ENCODE results near the gene LECT2. TPM values are rescaled to one million over a fixed set of nuclear protein-coding genes. Genes with fewer than 3 reads are reported as not detected.

Gene LECT2
- total RNA-seq, 1 experiment from 2014 or later, result not detected

- Histone ChIP-seq H3K79me2 (ENCODE audit: insufficient read depth, low read length) (no peaks in the 10 kb centered on the region), H3K9me2 (ENCODE audit: insufficient read depth) (no peaks in the 10 kb centered on the region), H3K27me3 (ENCODE audit: insufficient read depth, low read length) (peaks cover 48% of the 10 kb centered on the region; the same call in 1 of the 2 replicates), H3K9ac (ENCODE audit: low read length) (no peak overlapping the region), H4K20me1 (ENCODE audit: insufficient read depth) (no peaks in the 10 kb centered on the region), H3K4me3 (replicated peaks in 1 of 2; ENCODE audit: low read depth in 1 of 2, low read length in 2 of 2) (no peak overlapping the region), H3K36me3 (ENCODE audit: control insufficient read depth in 1 of 2, insufficient read depth in 2 of 2, low read length in 2 of 2) (no peaks in the 10 kb centered on the region), H3K4me2 (ENCODE audit: low read length) (no peak overlapping the region), H3K9me3 (ENCODE audit: control insufficient read depth in 1 of 2, insufficient read depth in 1 of 2, low read depth in 1 of 2, low read length in 2 of 2) (no peaks in the 10 kb centered on the region), H2AFZ (ENCODE audit: low read depth, low read length, poor library complexity, severe bottlenecking) (no peak overlapping the region), H3K4me1 (ENCODE audit: control insufficient read depth in 1 of 2, insufficient read depth in 2 of 2, low read length in 2 of 2) (no peaks in the 10 kb centered on the region), H3K27ac (ENCODE audit: low read depth, low read length) (no peak overlapping the region)
- intact Hi-C loops (cut with micrococcal nuclease), result no loop called here
- POLR2A ChIA-PET, result no interaction called here
- no peak for DNase-seq (ENCODE audit: low read depth, low spot score)
- TF ChIP-seq POLR2A (IDR thresholded peaks at IDR 0.05; ENCODE audit: borderline replicate concordance, extremely low read depth, insufficient read depth, insufficient read length) (no peak), TCF7L2 (IDR thresholded peaks at IDR 0.05; ENCODE audit: borderline replicate concordance, extremely low read depth, insufficient read depth, insufficient read length) (no peak), RAD21 (IDR thresholded peaks at IDR 0.05; ENCODE audit: low read depth) (no peak), ZFX (IDR thresholded peaks at IDR 0.05) (no peak), ZBTB33 (IDR thresholded peaks at IDR 0.05; ENCODE audit: extremely low read depth, insufficient replicate concordance, low read length) (no peak), ELF1 (IDR thresholded peaks at IDR 0.05; ENCODE audit: borderline replicate concordance, low read depth) (no peak), SIN3A (IDR thresholded peaks at IDR 0.05; ENCODE audit: low read depth) (no peak), CBX3 (IDR thresholded peaks at IDR 0.05; ENCODE audit: low read depth) (no peak), SRF (IDR thresholded peaks at IDR 0.05; ENCODE audit: low read depth) (no peak), ZNF274 (IDR thresholded peaks at IDR 0.05; ENCODE audit: low read depth, low read length) (no peak), MAX (IDR thresholded peaks at IDR 0.05) (no peak), SP1 (IDR thresholded peaks at IDR 0.05; ENCODE audit: low read depth) (no peak), ATF3 (IDR thresholded peaks at IDR 0.05) (no peak), POLR2AphosphoS5 (IDR thresholded peaks at IDR 0.05; ENCODE audit: low read depth, low read length) (no peak), REST (IDR thresholded peaks at IDR 0.05; ENCODE audit: low read depth) (no peak), JUND (IDR thresholded peaks at IDR 0.05) (no peak), EGR1 (IDR thresholded peaks at IDR 0.05; ENCODE audit: low read depth) (no peak), EZH2 (IDR thresholded peaks at IDR 0.05) (no peak), CEBPB (IDR thresholded peaks at IDR 0.05; ENCODE audit: low read depth) (no peak)
- BruUV-seq (replicated peaks), result no TSS peak
- CTCF ChIA-PET, result no interaction called here
- RAD21 ChIA-PET (ENCODE audit: low non-redundant PET in 1 of 2, low total read pairs in 2 of 2, uncharacterized antibody in 2 of 2, unreplicated experiment in 2 of 2), result no interaction called here
- ATAC-seq, result no peak
Observed at GRCh38 chr5:135993880-135994636, 39.3 kb upstream of the LECT2 start.

Data from HCT116 (cell line).